CD4-positive, CD25-positive, alpha-beta regulatory T cell (primary cell): ENCODE results near the gene AMER1. TPM values are rescaled to one million over a fixed set of nuclear protein-coding genes. Genes with fewer than 3 reads are reported as not detected.

Experiments used
- ATAC-seq, 2 donors: fragments of 150-1000 bp; cut with Tn5 transposase; one replicate each; pipeline ENCODE4 v1.10.0; 2021; ENCODE audit warnings: low read depth in 2 of 2, moderate number of reproducible peaks in 2 of 2, moderate library complexity in 1 of 2
- DNase-seq, 3 donors: peaks; one replicate each; pipeline versions ENCODE4 v3.0.0 to v3.0.0-alpha.2; 2012 to 2022; ENCODE audit warnings: mixed read lengths in 1 of 3
- H3K27ac ChIP-seq: one replicate; pipeline ENCODE4 v1.7.0; 2013; ENCODE audit warnings: mild to moderate bottlenecking, low read length; ENCODE audit not compliant: insufficient read depth, poor library complexity, severe bottlenecking
- H3K27me3 ChIP-seq: one replicate; pipeline ENCODE4 v1.7.0; 2013; ENCODE audit warnings: low read length; ENCODE audit not compliant: control insufficient read depth, insufficient read depth
- H3K36me3 ChIP-seq: one replicate; pipeline ENCODE4 v1.7.0; 2013; ENCODE audit warnings: mild to moderate bottlenecking, low read length, moderate library complexity; ENCODE audit not compliant: control insufficient read depth, insufficient read depth
- H3K4me1 ChIP-seq: 2 replicates; pipeline ENCODE4 v1.7.0; 2013; ENCODE audit warnings: mild to moderate bottlenecking, low read length; ENCODE audit not compliant: insufficient read depth, control insufficient read depth, poor library complexity, severe bottlenecking
- H3K4me3 ChIP-seq: one replicate; pipeline ENCODE4 v1.7.0; 2013; ENCODE audit warnings: low read depth, mild to moderate bottlenecking, low read length, moderate library complexity
- H3K9me3 ChIP-seq, 2 experiments: 1 replicate in 1 of 2; 2 replicates in 1 of 2; pipeline ENCODE4 v1.7.0; 2013; ENCODE audit warnings: low read length in 2 of 2, mild to moderate bottlenecking in 1 of 2, moderate library complexity in 1 of 2; ENCODE audit not compliant: control insufficient read depth in 2 of 2
- H3K27ac Mint-ChIP-seq, 3 donors: one replicate each; pipeline ENCODE4 v1.8.0; 2020 to 2022; ENCODE audit warnings: mild to moderate bottlenecking in 3 of 3, mixed read lengths in 3 of 3, moderate library complexity in 2 of 3
- H3K27me3 Mint-ChIP-seq: one replicate; pipeline ENCODE4 v1.8.0; 2022; ENCODE audit warnings: mild to moderate bottlenecking, mixed read lengths
- H3K36me3 Mint-ChIP-seq: one replicate; pipeline ENCODE4 v1.8.0; 2020; ENCODE audit warnings: mixed read lengths
- H3K4me1 Mint-ChIP-seq, 4 donors: one replicate each; pipeline ENCODE4 v1.8.0; 2020 to 2022; ENCODE audit warnings: mixed read lengths in 4 of 4, mild to moderate bottlenecking in 1 of 4
- H3K4me3 Mint-ChIP-seq, 4 donors: one replicate each; pipeline ENCODE4 v1.8.0; 2020 to 2022; ENCODE audit warnings: mild to moderate bottlenecking in 4 of 4, mixed read lengths in 4 of 4, moderate library complexity in 3 of 4
- H3K9me3 Mint-ChIP-seq, 7 donors: one replicate each; pipeline ENCODE4 v1.8.0; 2020 to 2022; ENCODE audit warnings: mixed read lengths in 7 of 7, mild to moderate bottlenecking in 3 of 7, moderate library complexity in 2 of 7
- polyA plus RNA-seq, 4 donors: library from polyadenylated mRNA; unstranded; fragments of 300-500 nt; fragmentation: Illumina TruSeq; gene quantifications; one replicate each; pipeline ENCODE4 v1.2.3, GENCODE V29; 2021
- total RNA-seq: library from RNA; stranded (reverse); gene quantifications from one replicate; pipeline ENCODE4 v1.2.3, GENCODE V29; 2022

AMER1 gene
- total and polyA plus RNA-seq, 5 donors from 2014 or later: 0.02 to 3.1 (median 0.06) TPM

GRCh38 chrX:64192040-64192439, 13.5 kb downstream of the AMER1 start:
- ATAC-seq: no peak
- Histone ChIP-seq H3K36me3 (no peaks in the 10 kb centered on the region), H3K27me3 (no peaks in the 10 kb centered on the region), H3K4me3 (no peak overlapping the region), H3K9me3 (no peaks in the 10 kb centered on the region), H3K27ac (no peak overlapping the region), H3K4me1 (no peaks in the 10 kb centered on the region)
- H3K27ac Mint-ChIP-seq: no peak overlapping the region
- no peak for DNase-seq
- no peaks in the 10 kb centered on the region for H3K27me3 Mint-ChIP-seq
- no peak overlapping the region for H3K4me3 Mint-ChIP-seq
- peaks cover 0 to 2% (median 0%) of the 10 kb centered on the region in 7 donors for H3K9me3 Mint-ChIP-seq
- peaks cover 9% of the 10 kb centered on the region for H3K36me3 Mint-ChIP-seq
- H3K4me1 Mint-ChIP-seq: peaks cover 0 to 2% (median 0%) of the 10 kb centered on the region in 4 donors

- H3K9me3 ChIP-seq: no peaks in the 10 kb centered on the region
- Mint-ChIP-seq H3K36me3 (peaks cover 9% of the 10 kb centered on the region), H3K4me1 (peaks cover 0 to 2% (median 0%) of the 10 kb centered on the region in 4 donors), H3K4me3 (no peak overlapping the region), H3K27ac (no peak overlapping the region), H3K9me3 (peaks cover 0 to 2% (median 0%) of the 10 kb centered on the region in 7 donors), H3K27me3 (no peaks in the 10 kb centered on the region)
- no peak overlapping the region for H3K27ac ChIP-seq
- ATAC-seq (no peak), DNase-seq (no peak)
- no peaks in the 10 kb centered on the region for H3K36me3 ChIP-seq
- H3K27me3 ChIP-seq: no peaks in the 10 kb centered on the region
- no peak overlapping the region for H3K4me3 ChIP-seq
- H3K4me1 ChIP-seq: no peaks in the 10 kb centered on the region
Measured at GRCh38 chrX:64191281-64192010, 14.1 kb downstream of the AMER1 start.

GRCh38 chrX:64190136-64190740, 15.3 kb downstream of the AMER1 start:
- no peaks in the 10 kb centered on the region for H3K36me3 ChIP-seq
- Mint-ChIP-seq H3K27me3 (no peaks in the 10 kb centered on the region), H3K36me3 (peaks cover 9% of the 10 kb centered on the region), H3K4me3 (no peak overlapping the region), H3K27ac (no peak overlapping the region), H3K9me3 (peaks cover 0 to 2% (median 0%) of the 10 kb centered on the region in 7 donors), H3K4me1 (peaks cover 0 to 2% (median 0%) of the 10 kb centered on the region in 4 donors)
- ATAC-seq (no peak), DNase-seq (no peak)
- no peak overlapping the region for H3K4me3 ChIP-seq
- H3K27me3 ChIP-seq: no peaks in the 10 kb centered on the region
- no peaks in the 10 kb centered on the region for H3K4me1 ChIP-seq
- H3K27ac ChIP-seq: no peak overlapping the region
- H3K9me3 ChIP-seq: no peaks in the 10 kb centered on the region

GRCh38 chrX:64188901-64189300, 16.6 kb downstream of the AMER1 start:
- peaks cover 0 to 2% (median 0%) of the 10 kb centered on the region in 4 donors for H3K4me1 Mint-ChIP-seq
- ATAC-seq (no peak), DNase-seq (no peak)
- H3K27ac ChIP-seq: no peak overlapping the region
- H3K27me3 Mint-ChIP-seq: no peaks in the 10 kb centered on the region
- peak overlapping the region in 1 of 3 donors; percentile 31 for H3K27ac Mint-ChIP-seq
- no peak overlapping the region for H3K4me3 Mint-ChIP-seq
- H3K36me3 ChIP-seq: no peaks in the 10 kb centered on the region
- peaks cover 9% of the 10 kb centered on the region for H3K36me3 Mint-ChIP-seq
- H3K27me3 ChIP-seq: no peaks in the 10 kb centered on the region
- peaks cover 0 to 2% (median 0%) of the 10 kb centered on the region in 7 donors for H3K9me3 Mint-ChIP-seq
- H3K9me3 ChIP-seq: no peaks in the 10 kb centered on the region
- no peaks in the 10 kb centered on the region for H3K4me1 ChIP-seq
- no peak overlapping the region for H3K4me3 ChIP-seq

GRCh38 chrX:64187762-64188150, 17.8 kb downstream of the AMER1 start:
- peaks cover 0 to 2% (median 0%) of the 10 kb centered on the region in 7 donors for H3K9me3 Mint-ChIP-seq
- peaks cover 0 to 2% (median 0%) of the 10 kb centered on the region in 4 donors for H3K4me1 Mint-ChIP-seq
- DNase-seq: no peak

GRCh38 chrX:64186974-64187761, 18.3 kb downstream of the AMER1 start:
- Histone ChIP-seq H3K27me3 (no peaks in the 10 kb centered on the region), H3K36me3 (no peaks in the 10 kb centered on the region), H3K27ac (no peak overlapping the region), H3K9me3 (no peaks in the 10 kb centered on the region), H3K4me1 (no peaks in the 10 kb centered on the region), H3K4me3 (no peak overlapping the region)
- no peak for DNase-seq
- H3K9me3 Mint-ChIP-seq: peaks cover 0 to 2% (median 0%) of the 10 kb centered on the region in 7 donors
- H3K27ac Mint-ChIP-seq: no peak overlapping the region
- ATAC-seq: no peak
- H3K4me1 Mint-ChIP-seq: peaks cover 0 to 2% (median 0%) of the 10 kb centered on the region in 4 donors
- no peak overlapping the region for H3K4me3 Mint-ChIP-seq
- H3K27me3 Mint-ChIP-seq: no peaks in the 10 kb centered on the region
- H3K36me3 Mint-ChIP-seq: peaks cover 8% of the 10 kb centered on the region

More at GRCh38 chrX:64187762-64188150, 17.8 kb downstream of the AMER1 start:
- Histone ChIP-seq H3K9me3 (no peaks in the 10 kb centered on the region), H3K27me3 (no peaks in the 10 kb centered on the region), H3K4me3 (no peak overlapping the region), H3K4me1 (no peaks in the 10 kb centered on the region), H3K27ac (no peak overlapping the region), H3K36me3 (no peaks in the 10 kb centered on the region)
- ATAC-seq: no peak
- Mint-ChIP-seq H3K27me3 (no peaks in the 10 kb centered on the region), H3K27ac (no peak overlapping the region), H3K36me3 (peaks cover 9% of the 10 kb centered on the region), H3K4me3 (no peak overlapping the region)

- no peaks in the 10 kb centered on the region for H3K36me3 ChIP-seq
- H3K4me1 Mint-ChIP-seq: no peaks in the 10 kb centered on the region
Measured at GRCh38 chrX:64184396-64184795, 21.1 kb downstream of the AMER1 start.

More at GRCh38 chrX:64184396-64184795, 21.1 kb downstream of the AMER1 start:
- Histone ChIP-seq H3K9me3 (no peaks in the 10 kb centered on the region), H3K27ac (no peak overlapping the region), H3K4me1 (no peaks in the 10 kb centered on the region), H3K27me3 (no peaks in the 10 kb centered on the region), H3K4me3 (no peak overlapping the region)
- H3K36me3 Mint-ChIP-seq: no peaks in the 10 kb centered on the region
- DNase-seq (no peak), ATAC-seq (no peak)
- H3K4me3 Mint-ChIP-seq: no peak overlapping the region
- no peaks in the 10 kb centered on the region for H3K27me3 Mint-ChIP-seq
- peaks cover 0 to 2% (median 0%) of the 10 kb centered on the region in 7 donors for H3K9me3 Mint-ChIP-seq
- no peak overlapping the region for H3K27ac Mint-ChIP-seq
